ENCODE measurements around the gene BPIFB2. TPM values are rescaled to one million over a fixed set of nuclear protein-coding genes. Genes with fewer than 3 reads are reported as not detected.

Gene BPIFB2
- total RNA-seq, 1 experiment from 2014 or later: not detected

Other genes starting within 250 kb of the BPIFB2 start
- 496 and 585 TPM in 2 replicates for gene DNMT3B, start 245.3 kb upstream of the BPIFB2 start, total RNA-seq (2014; rRNA removed; shearing (Covaris generic))
- gene MAPRE1, start 187.8 kb upstream of the BPIFB2 start, total RNA-seq (2014; rRNA removed; shearing (Covaris generic)): 106 and 108 TPM in 2 replicates
- 0.17 and 0.44 TPM in 2 replicates for gene EFCAB8, start 148.8 kb upstream of the BPIFB2 start, total RNA-seq (2014; rRNA removed; shearing (Covaris generic))
- not detected in 2 replicates for gene SUN5, start 3.3 kb upstream of the BPIFB2 start, total RNA-seq (2014; rRNA removed; shearing (Covaris generic))
- not detected in 2 replicates for gene BPIFB6, start 23.9 kb downstream of the BPIFB2 start, total RNA-seq (2014; rRNA removed; shearing (Covaris generic))
- not detected in 2 replicates for gene BPIFB3, start 46.2 kb downstream of the BPIFB2 start, total RNA-seq (2014; rRNA removed; shearing (Covaris generic))
- not detected in 2 replicates for gene BPIFB4, start 71.9 kb downstream of the BPIFB2 start, total RNA-seq (2014; rRNA removed; shearing (Covaris generic))
- gene BPIFA2, start 160.5 kb downstream of the BPIFB2 start, total RNA-seq (2014; rRNA removed; shearing (Covaris generic)): not detected in 2 replicates
- gene BPIFA3, start 209.6 kb downstream of the BPIFB2 start, total RNA-seq (2014; rRNA removed; shearing (Covaris generic)): not detected in 2 replicates
- gene BPIFA1, start 228.3 kb downstream of the BPIFB2 start, total RNA-seq (2014; rRNA removed; shearing (Covaris generic)): not detected in 2 replicates

Measured in H7 (cell line).